NCI-H446 treated with DMSO at 0.1 percent for 48 hours (cell line): ENCODE results near the gene PRPF8.

Source experiments
- DNase-seq: peaks from one replicate; lab custom pipeline; 2025; lab: John Stamatoyannopoulos, UW

PRPF8 gene

DNA sequence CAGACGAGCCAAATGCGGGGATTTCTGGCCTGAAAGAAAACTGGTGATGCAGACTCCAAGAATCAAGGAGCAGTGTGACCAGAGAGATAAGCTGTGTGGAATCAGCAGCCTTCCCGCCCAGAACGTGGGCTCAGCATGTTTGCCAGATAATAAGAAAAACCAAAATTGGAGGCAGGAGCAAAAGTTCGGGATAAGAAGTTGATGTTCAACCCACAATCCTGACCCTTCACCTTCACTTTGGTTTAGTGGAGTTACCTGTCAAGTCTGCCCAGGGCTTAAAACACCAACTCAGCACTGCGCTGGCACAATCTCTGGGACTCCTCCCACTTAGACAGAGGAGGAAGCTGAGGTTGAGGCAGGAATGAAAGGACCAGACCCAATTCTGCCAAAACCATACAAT is 59.1 kb downstream of the PRPF8 start:
- DNase-seq: no peak

DNA sequence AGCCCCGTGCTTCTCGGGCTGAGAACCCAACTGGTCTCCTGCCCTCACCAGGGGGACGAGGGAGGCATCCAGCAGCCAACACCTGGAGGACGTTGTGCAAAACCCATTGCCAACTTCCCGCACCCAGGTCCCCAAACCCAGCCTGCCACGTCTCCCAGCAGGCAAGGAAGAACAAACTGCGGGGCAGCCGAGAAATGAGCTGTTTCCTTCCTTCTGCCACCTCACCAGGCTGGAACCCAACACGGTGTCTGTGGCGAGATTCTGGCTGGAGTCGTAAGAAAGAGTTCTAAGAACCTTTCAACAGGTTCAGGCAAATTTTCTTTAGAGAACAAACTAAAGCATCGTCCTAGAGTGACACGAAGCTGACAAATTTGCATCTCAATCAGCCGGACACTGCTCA is 59.6 kb downstream of the PRPF8 start:
- no peak for DNase-seq

DNA sequence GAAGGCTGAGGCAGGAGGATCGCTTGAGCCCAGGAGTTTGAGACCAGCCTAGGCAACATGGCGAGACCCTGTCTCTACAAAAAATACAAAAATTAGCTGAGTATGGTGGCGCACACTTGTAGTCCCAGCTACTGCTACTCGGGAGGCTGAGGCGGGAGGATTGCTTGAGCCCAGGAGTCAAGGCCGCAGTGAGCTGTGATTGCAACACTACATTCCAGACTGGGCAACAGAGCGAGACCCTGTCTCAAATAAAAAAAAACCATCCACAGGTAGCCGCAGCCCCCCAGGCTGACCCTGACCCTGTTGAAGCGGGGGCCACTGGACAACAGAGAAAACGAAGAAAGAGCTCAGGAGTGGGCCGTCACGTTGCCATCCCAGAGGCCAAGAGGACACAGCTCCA is 60.0 kb downstream of the PRPF8 start:
- DNase-seq: no peak

DNA sequence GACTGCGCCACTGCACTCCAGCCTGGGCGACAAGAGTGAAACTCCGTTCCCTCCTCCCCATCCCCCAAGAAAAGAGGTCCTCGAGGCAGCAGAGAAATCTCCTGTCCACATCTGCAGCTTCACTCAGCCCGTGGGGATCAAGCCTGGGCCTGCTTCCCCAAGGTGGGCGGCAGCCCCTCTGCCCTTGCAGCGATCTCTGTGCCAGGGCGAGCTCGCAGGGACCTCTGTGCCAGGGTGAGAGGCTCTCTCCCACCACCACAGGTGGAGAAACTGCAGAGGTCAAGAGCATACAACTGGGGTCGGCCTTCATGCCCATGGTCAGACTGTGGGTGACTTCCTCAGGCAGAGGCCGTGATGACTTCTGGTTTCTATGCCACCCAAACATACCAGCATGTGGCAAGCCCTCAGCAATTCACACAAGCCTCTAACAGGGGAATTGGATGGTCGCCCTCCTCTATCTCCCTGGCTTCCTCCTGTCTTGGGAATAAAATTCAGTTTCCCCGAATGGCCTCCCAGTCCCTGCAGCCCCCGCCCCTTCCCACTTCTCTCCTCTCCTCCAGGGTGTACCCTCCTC is 61.5 kb downstream of the PRPF8 start:
- no peak for DNase-seq

- no peak for DNase-seq
Measured at GRCh38 chr17:1621273-1621954, 63.3 kb downstream of the PRPF8 start.

GRCh38 chr17:1620486-1620885 is 64.2 kb downstream of the PRPF8 start:
- no peak for DNase-seq

GRCh38 chr17:1617620-1618174 is 67.0 kb downstream of the PRPF8 start:
- DNase-seq: no peak

- no peak for DNase-seq
Measured at GRCh38 chr17:1616101-1616500, 68.6 kb downstream of the PRPF8 start.

- DNase-seq: no peak
Measured at GRCh38 chr17:1612400-1612799, 72.3 kb downstream of the PRPF8 start.

GRCh38 chr17:1611715-1612114 is 73.0 kb downstream of the PRPF8 start:
- no peak for DNase-seq

- DNase-seq: no peak
Measured at GRCh38 chr17:1608676-1609075, 76.0 kb downstream of the PRPF8 start.

DNA sequence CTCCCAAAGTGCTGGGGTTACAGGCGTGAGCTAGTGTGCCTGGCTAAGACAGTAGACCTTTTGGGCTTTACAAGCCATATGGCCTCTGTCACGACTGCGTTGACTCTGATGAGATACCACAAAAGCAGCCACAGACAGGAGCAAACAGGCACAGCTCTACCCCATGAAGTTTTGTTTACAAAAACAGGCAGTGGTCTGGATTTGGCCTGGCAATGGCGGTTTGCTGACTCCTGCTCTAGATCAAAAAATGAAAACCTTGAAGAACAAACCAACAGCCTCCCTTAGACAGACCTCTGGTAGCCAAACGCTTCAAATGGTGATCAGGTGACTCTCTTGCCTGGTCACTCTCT is 76.7 kb downstream of the PRPF8 start:
- DNase-seq: no peak

- DNase-seq: no peak
Measured at GRCh38 chr17:1606352-1606985, 78.2 kb downstream of the PRPF8 start.

DNA sequence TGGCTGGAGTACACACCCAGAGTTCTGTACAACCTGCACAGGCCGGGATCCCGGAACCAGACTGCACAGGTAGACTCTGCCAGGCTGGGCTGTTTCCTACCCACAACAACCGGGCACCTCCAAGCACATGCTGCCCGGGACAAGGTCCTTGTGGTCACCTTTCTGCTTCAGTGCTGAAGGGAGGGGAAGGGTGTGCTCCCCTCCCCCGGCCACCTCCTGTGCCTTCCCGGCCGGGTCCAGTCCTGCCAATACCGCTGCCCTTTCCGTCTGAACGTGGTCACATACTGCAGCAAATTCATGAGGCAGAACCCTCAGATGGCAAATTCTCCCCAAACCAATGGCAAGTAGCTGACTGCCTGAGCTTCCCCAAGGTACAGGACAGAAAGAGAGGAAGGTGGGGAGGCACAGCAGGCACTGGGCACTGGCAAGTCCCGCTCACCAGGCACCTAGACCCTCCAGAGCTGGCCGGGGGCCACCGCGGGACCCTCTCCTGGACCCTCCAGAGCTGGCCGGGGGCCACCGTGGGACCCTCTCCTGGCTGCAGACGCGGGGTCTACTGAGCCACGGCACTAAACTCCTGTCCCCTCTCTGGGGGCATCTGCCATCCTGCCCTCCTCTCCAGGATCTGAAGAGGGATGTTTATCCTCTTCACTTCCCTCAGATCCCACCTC is 78.9 kb downstream of the PRPF8 start:
- DNase-seq: no peak

GRCh38 chr17:1604831-1605528 is 79.7 kb downstream of the PRPF8 start:
- DNase-seq: no peak

DNA sequence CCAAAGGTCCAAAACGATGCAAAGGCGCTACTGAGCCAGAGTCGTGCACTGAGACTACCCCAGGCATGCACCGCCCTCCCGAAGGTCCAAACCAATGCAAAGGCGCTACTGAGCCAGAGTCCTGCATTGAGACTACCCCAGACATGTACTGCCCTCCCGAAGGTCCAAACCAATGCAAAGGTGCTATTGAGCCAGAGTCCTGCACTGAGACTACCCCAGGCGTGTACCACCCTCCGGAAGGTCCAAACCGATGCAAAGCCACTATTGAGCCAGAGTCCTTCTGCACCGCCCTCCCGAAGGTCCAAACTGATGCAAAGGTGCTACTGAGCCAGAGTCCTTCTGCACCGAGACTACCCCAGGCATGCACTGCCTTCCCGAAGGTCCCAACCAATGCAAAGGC is 83.1 kb downstream of the PRPF8 start:
- DNase-seq: no peak
